Measurements from ENCODE around the gene PAGE2. TPM values are rescaled to one million over a fixed set of nuclear protein-coding genes. Genes with fewer than 3 reads are reported as not detected.

PAGE2 gene
- total and polyA plus RNA-seq, 2 donors (not counting 3 experiments of a cell fraction or from before 2014, with no cell fraction given), result not detected

DNA sequence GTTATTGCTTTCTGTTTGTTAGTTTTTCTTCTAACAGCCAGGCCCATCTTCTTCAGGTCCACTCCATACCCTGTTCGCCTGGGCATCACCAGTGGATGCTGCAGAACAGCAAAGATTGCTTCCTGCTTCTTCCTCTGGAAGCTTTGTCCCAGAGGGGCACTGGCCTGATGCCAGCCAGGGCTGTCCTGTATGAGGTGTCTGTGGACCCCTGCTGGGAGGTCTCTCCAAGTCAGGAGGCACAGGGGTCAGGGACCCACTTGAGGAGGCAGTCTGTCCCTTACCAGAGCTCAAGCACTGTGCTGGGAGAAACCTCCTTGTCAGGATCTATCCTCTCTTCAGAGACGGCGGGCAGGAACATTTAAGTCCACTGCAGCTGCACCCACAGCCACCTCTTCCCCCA lies 16.5 kb upstream of the PAGE2 start:
- no TSS peak for BruUV-seq (replicated peaks)
- ChIA-PET CTCF (no interaction called here), POLR2A (no interaction called here)
- Histone ChIP-seq H3K9ac (replicated peaks; ENCODE audit: extremely low read depth, insufficient read depth, low read length) (no peak overlapping the region), H3K4me1 (ENCODE audit: control insufficient read depth, extremely low read depth, insufficient read depth, low read length) (no peaks in the 10 kb centered on the region), H3K4me2 (ENCODE audit: insufficient read depth, low read length) (no peak overlapping the region), H4K20me1 (replicated peaks; ENCODE audit: control insufficient read depth, extremely low read depth, insufficient read depth, low read length) (no peaks in the 10 kb centered on the region), H3K9me3 (replicated peaks; ENCODE audit: control insufficient read depth, insufficient read depth, low read length) (no peaks in the 10 kb centered on the region), H3K4me3 (replicated peaks in 1 of 3; ENCODE audit: insufficient read depth in 1 of 3, low read depth in 1 of 3, low read length in 3 of 3) (no peak overlapping the region), H3K27me3 (ENCODE audit: control insufficient read depth in 2 of 2, insufficient read depth in 2 of 2, low read length in 2 of 2) (no peaks in the 10 kb centered on the region), H3K27ac (ENCODE audit: insufficient read depth, low read depth, low read length) (no peak overlapping the region), H3K9me1 (replicated peaks; ENCODE audit: control insufficient read depth, extremely low read depth, insufficient read depth, low read length) (no peaks in the 10 kb centered on the region), H3K36me3 (ENCODE audit: control insufficient read depth in 2 of 2, extremely low read depth in 1 of 2, insufficient read depth in 2 of 2, low read length in 2 of 2) (no peaks in the 10 kb centered on the region), H2AFZ (ENCODE audit: low read depth, low read length) (no peak overlapping the region), H3K79me2 (ENCODE audit: control insufficient read depth, insufficient read depth, low read length) (no peaks in the 10 kb centered on the region)
- DNase-seq (ENCODE audit: low read depth, low spot score) (no peak), FAIRE-seq (no peak)
- dilution Hi-C loops (cut with MboI; ENCODE audit: extremely low pct_ligation_motif_present, low sequenced_read_pairs) (no loop called here), intact Hi-C loops (cut with micrococcal nuclease) (no loop called here)
- TF ChIP-seq POLR2AphosphoS5 (IDR thresholded peaks at IDR 0.05; ENCODE audit: insufficient read depth, low read depth, low read length) (no peak), POLR2A (IDR thresholded peaks at IDR 0.05; ENCODE audit: low read depth, low read length) (no peak)

DNA sequence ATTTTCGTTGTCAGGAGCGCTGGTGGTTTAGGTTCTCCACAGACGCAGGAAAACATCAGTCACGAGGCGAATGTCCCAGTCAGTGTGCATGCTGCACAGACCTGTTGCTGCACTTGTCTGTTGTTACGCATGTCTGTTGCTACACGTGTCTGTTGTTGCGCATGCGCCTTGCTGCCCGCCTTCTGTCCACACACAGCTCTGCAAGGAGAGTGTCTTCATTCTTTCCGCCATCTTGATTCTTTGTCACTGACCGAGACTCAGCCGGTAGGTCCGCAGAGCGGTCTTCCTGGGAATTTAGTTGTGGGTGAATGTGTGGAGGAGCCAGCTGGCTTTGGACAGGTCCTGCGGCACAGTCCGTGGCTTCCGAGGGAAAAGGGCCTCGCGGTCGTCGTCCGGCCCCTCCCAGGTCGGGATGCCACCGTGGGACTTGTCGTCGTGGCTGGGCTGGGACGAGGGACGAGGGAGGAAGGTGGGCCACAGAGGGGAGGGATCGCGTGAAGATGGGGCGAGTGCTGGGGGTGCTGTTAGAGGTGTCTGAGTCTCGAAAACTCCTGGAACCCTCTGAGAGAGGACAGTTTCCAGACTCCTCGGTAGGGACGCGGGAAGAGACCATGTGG lies 13.9 kb upstream of the PAGE2 start, which contains the start of gene PAGE2B:
PAGE2B (plus strand) TSS at position 180 of the 617 bp plus-strand sequence. CDS start 1,012 bp downstream, outside the sequence.
- CTCF ChIA-PET, result no interaction called here
- Histone ChIP-seq H3K9me1 (replicated peaks; ENCODE audit: control insufficient read depth, extremely low read depth, insufficient read depth, low read length) (no peaks in the 10 kb centered on the region), H3K4me2 (ENCODE audit: insufficient read depth, low read length) (no peak within 1 kb of the TSS), H3K27ac (ENCODE audit: insufficient read depth, low read depth, low read length) (no peak within 1 kb of the TSS), H3K27me3 (ENCODE audit: control insufficient read depth in 2 of 2, insufficient read depth in 2 of 2, low read length in 2 of 2) (no peaks in the 10 kb centered on the region), H3K9me3 (replicated peaks; ENCODE audit: control insufficient read depth, insufficient read depth, low read length) (no peaks in the 10 kb centered on the region), H3K79me2 (ENCODE audit: control insufficient read depth, insufficient read depth, low read length) (no peaks in the 10 kb centered on the region), H2AFZ (ENCODE audit: low read depth, low read length) (no peak within 1 kb of the TSS), H3K4me3 (replicated peaks in 1 of 3; ENCODE audit: insufficient read depth in 1 of 3, low read depth in 1 of 3, low read length in 3 of 3) (no peak within 1 kb of the TSS), H4K20me1 (replicated peaks; ENCODE audit: control insufficient read depth, extremely low read depth, insufficient read depth, low read length) (no peaks in the 10 kb centered on the region), H3K9ac (replicated peaks; ENCODE audit: extremely low read depth, insufficient read depth, low read length) (no peak within 1 kb of the TSS), H3K4me1 (ENCODE audit: control insufficient read depth, extremely low read depth, insufficient read depth, low read length) (no peaks in the 10 kb centered on the region), H3K36me3 (ENCODE audit: control insufficient read depth in 2 of 2, extremely low read depth in 1 of 2, insufficient read depth in 2 of 2, low read length in 2 of 2) (no peaks in the 10 kb centered on the region)
- dilution Hi-C loops (cut with MboI; ENCODE audit: extremely low pct_ligation_motif_present, low sequenced_read_pairs), result no loop called here
- POLR2A ChIA-PET, result no interaction called here
- intact Hi-C loops (cut with micrococcal nuclease), result no loop called here
- no TSS peak for BruUV-seq (replicated peaks)
- DNase-seq (ENCODE audit: low read depth, low spot score), result no peak
- no peak for FAIRE-seq
- TF ChIP-seq JUN (IDR thresholded peaks at IDR 0.05; ENCODE audit: borderline replicate concordance, insufficient read depth, insufficient read length, low read depth) (no peak), FOS (IDR thresholded peaks at IDR 0.05; ENCODE audit: borderline replicate concordance, insufficient read depth, low read length) (no peak), POLR2AphosphoS5 (IDR thresholded peaks at IDR 0.05; ENCODE audit: insufficient read depth, low read depth, low read length) (no peak), POLR2A (IDR thresholded peaks at IDR 0.05; ENCODE audit: low read depth, low read length) (no peak), EZH2 (IDR thresholded peaks at IDR 0.05; ENCODE audit: borderline replicate concordance, low read depth, low read length, severe bottlenecking) (no peak), GATA2 (IDR thresholded peaks at IDR 0.05; ENCODE audit: insufficient read depth, insufficient read length, low read depth, low read length) (no peak), MYC (IDR thresholded peaks at IDR 0.05; ENCODE audit: low read depth, low read length) (no peak)
- TF ChIP-seq, protein P1, sequence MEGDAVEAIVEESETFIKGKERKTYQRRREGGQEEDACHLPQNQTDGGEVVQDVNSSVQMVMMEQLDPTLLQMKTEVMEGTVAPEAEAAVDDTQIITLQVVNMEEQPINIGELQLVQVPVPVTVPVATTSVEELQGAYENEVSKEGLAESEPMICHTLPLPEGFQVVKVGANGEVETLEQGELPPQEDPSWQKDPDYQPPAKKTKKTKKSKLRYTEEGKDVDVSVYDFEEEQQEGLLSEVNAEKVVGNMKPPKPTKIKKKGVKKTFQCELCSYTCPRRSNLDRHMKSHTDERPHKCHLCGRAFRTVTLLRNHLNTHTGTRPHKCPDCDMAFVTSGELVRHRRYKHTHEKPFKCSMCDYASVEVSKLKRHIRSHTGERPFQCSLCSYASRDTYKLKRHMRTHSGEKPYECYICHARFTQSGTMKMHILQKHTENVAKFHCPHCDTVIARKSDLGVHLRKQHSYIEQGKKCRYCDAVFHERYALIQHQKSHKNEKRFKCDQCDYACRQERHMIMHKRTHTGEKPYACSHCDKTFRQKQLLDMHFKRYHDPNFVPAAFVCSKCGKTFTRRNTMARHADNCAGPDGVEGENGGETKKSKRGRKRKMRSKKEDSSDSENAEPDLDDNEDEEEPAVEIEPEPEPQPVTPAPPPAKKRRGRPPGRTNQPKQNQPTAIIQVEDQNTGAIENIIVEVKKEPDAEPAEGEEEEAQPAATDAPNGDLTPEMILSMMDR (IDR thresholded peaks at IDR 0.05; ENCODE audit: extremely low read depth in 1 of 2, insufficient read depth in 1 of 2, low read depth in 1 of 2, low read length in 2 of 2), result no peak
- TF ChIP-seq, protein P2, sequence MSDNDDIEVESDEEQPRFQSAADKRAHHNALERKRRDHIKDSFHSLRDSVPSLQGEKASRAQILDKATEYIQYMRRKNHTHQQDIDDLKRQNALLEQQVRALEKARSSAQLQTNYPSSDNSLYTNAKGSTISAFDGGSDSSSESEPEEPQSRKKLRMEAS (IDR thresholded peaks at IDR 0.05; ENCODE audit: insufficient read depth, insufficient read length), result no peak

All from endothelial cell of umbilical vein (primary cell).